HG03064 (cell line): ENCODE data around the gene ZFC3H1.
A peak's percentile ranks its signal among the peaks of the same experiment; 100 is the strongest.

Source experiments
- ATAC-seq: cut with Tn5 transposase; IDR thresholded peaks from one replicate; pipeline ENCODE4 v1.9.1; 2021; ENCODE audit warnings: low read depth; ENCODE audit not compliant: unreplicated experiment

ZFC3H1 gene

GRCh38 chr12:71685312-71685906 lies 21.8 kb upstream of the ZFC3H1 start:
- no peak for ATAC-seq

- ATAC-seq, result no peak
Observed at GRCh38 chr12:71684081-71684480, 20.4 kb upstream of the ZFC3H1 start.

GRCh38 chr12:71683633-71684032 lies 20.0 kb upstream of the ZFC3H1 start:
- no peak for ATAC-seq

DNA sequence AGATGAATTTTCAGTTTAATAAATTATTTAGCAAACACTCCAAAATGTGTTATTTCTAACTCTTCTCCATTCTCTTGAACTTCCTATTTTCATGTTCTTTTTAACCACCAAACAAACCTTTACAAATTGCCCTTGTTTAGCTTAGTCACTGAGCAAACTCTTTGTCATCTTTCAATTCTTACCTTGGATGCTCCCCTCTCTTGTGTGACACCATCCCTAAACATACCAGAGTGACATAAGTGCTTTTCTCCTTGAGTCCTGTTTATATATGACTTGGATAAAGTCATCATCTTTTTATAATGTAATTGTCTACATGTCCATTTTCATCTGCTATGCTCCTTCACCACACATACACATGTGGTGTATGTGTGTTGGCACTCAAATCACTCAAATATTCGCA lies 18.8 kb upstream of the ZFC3H1 start:
- ATAC-seq, result no peak

DNA sequence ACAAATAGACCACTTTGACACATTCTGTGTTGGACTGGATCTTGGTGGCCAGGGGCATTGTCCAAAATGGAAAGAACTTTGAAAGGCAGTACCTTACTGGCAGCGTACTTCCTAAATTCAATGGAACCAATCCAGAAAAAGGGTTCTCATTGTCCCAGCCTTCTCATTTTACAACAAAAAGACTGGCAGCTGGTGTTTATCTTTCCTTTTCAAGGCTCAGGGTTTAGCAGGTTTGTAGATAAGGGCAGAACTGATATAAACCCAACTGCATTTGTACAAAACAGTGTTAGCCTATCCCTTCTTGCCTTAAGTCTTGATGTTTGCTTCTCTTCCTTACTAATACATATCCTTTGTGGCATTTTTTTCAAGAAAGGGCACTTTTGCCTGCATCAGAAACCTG lies 8.2 kb upstream of the ZFC3H1 start:
- no peak for ATAC-seq

GRCh38 chr12:71671311-71671710 lies 7.7 kb upstream of the ZFC3H1 start:
- no peak for ATAC-seq

DNA sequence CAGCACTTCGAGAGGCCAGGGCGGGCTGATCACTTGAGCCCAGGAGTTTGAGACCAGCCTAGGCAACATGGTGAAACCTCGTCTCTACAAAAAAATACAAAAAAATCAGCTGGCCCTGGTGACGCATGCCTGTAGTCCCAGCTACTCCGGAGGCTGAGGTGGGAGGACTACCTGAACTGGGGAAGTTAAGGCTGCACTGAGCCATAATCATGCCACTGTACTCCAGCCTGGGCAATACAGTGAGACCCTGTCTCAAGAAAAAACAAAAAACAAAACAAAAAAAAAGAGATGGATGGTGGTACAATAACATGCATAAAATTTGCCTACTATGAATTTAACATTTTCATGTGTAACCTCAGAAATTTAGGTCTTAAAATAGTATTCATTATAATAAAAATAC lies 2.6 kb upstream of the ZFC3H1 start:
- ATAC-seq, result no peak

DNA sequence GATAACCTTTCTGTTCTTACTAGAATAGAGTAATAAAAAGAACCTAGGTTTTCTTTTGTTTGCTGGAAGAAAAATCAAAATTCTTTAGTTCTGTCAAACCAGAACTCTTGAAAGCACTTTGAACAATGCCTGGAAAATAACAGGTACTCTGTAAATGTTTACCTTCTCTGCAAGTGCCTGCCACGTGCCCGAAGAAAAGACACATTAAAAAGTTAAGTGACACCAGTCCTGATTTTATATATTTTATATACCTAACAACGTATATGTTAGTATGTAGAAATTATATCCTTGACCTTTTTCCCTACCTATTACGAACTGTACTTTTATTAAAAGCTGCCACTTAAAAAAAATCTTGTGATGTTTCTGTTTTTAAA lies 1.4 kb upstream of the ZFC3H1 start:
- no peak for ATAC-seq

DNA sequence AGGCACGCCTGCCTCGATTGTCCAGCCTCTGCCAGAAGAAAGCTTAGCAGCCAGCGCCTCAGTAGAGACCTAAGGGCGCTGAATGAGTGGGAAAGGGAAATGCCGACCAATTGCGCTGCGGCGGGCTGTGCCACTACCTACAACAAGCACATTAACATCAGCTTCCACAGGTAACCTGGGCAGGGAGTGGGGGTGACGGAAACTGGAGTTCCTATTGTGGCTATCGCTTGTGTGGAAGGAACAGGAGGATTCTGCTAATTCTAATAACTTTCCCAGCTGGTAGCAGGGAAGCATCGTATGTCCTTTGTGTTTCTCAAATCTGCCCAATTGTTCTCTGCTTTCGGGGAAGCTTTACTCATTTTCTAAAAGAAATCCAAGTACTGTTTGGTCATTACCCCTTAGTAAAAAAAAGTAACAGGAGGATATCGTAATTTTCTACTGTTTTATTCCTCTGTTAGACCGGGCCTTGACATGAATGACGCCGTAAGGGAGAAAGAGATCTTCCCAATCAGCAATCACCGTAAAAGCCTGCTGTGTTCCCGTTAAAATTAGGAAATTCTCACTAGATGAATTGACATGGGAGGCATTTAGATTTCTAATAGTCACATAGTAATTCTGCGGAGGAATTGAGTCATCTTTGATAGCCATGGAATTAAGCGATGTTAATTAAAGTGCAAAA lies 902 bp upstream of the ZFC3H1 start:
- ATAC-seq, result peak; percentile 4

DNA sequence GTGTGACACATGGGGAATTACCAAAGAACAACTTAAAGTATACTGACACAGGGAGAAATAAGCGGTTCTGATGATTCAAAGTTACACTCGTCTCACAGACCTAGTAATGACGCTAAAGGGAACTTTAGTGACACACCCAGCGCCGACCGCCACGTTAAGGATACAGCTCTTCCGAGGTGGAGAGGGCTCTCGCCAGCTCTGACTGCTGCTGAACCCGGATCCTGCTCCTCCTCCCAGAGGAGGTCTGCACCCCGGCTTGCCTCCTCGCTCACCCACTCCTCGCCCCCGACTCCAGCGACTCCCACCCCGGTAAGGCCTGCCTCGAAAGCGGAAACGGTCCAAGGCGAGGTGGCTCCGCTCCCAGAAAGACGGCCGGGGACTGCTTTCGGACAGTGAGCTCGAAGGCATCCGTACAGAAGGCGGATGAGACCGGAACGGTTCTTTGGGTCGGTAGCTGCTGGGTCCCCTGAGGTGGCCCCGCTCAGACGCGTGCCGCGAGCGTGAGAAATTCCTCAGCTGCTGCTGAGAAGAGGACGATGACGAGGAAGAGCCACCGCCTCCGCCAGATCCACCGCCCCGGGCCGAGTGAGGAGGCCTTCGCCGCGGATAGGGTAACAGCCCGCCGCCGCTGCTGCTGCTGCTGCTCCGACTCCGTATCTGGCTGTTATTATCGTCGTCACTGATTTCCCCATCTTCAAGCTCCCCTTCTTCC lies 643 bp downstream of the ZFC3H1 start:
- peak; percentile 21 for ATAC-seq

GRCh38 chr12:71661977-71662530 lies 1.6 kb downstream of the ZFC3H1 start:
- no peak for ATAC-seq

- no peak for ATAC-seq
Observed at GRCh38 chr12:71656740-71657139, 6.9 kb downstream of the ZFC3H1 start.

DNA sequence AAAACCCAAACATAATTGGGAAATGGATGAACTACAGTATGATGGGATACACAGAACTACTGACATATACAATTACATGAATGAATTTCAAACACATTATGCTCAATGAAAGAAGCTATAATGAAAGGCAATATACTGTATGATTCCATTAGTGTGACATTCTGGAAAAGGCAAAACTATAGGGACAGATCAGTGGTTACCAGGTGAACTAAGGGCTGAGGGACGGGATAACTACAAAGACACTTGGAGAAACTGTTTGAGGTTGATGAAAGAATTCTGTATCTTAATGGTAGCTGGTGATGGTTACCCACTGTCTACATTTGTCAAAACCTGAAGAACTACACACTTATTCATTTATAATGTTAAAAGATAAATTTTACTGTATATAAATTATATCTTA lies 7.7 kb downstream of the ZFC3H1 start:
- no peak for ATAC-seq

DNA sequence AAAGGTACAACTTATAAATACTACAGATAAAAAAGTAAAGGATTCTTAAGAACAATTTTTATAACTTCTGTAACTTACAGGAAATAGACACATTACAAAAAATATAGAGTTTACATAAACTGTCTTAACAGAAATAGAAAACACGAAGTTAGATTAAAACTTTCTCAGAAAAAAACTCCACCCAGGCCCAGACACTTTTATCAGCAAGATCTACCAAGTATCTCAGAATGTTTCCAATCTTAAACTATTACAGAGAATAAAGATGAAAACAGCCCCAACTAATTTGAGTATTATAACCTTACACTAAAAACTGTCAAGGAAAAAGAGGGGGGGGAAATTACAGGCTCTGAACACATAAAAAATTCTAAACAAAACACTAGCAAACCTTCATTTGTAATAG lies 8.2 kb downstream of the ZFC3H1 start:
- no peak for ATAC-seq

DNA sequence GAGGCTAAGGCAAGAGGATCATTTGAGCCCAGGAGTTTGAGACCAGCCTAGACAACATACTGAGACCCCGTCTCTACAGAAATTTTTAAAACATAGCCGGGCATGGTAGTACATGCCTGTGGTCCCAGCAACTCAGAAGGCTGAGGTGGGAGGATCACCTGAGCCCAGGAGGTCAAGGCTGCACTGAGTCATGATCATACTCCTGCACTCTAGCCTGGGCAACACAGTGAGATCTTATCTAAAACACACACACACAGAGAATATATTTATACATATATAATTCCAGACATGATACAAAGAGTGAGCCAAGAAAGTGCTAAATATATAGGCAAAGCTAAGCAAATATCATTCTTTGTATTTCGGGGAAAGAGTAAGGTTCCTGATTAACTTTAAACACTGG lies 9.4 kb downstream of the ZFC3H1 start:
- ATAC-seq, result no peak

- ATAC-seq, result no peak
Observed at GRCh38 chr12:71653137-71653536, 10.5 kb downstream of the ZFC3H1 start.

GRCh38 chr12:71652656-71653055 lies 11.0 kb downstream of the ZFC3H1 start:
- no peak for ATAC-seq

- ATAC-seq, result no peak
Observed at GRCh38 chr12:71649401-71649800, 14.2 kb downstream of the ZFC3H1 start.

GRCh38 chr12:71648537-71648936 lies 15.1 kb downstream of the ZFC3H1 start:
- no peak for ATAC-seq

GRCh38 chr12:71646512-71646911 lies 17.1 kb downstream of the ZFC3H1 start:
- ATAC-seq, result no peak

GRCh38 chr12:71645268-71645667 lies 18.4 kb downstream of the ZFC3H1 start:
- ATAC-seq, result no peak

DNA sequence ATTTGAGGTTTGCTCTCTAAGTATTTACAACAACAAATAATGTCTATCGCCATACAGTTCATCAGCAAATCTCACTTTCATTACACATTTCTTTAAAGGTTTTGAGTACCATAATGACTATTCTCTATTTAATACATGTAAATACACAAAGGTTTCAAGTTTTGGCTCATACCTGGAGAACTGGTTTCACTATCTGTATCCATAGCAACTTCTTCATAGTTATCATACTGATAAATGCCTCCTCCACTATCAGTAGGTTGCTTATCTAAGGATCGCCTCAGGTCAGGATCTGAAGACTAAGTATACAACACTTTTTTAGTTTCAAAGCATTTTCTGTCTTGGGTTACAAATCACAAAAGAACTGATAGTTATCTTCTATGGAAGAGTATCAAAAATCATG lies 21.4 kb downstream of the ZFC3H1 start:
- no peak for ATAC-seq
